PC-3 (cell line): Measurements from ENCODE around the gene NR1I3. TPM values are rescaled to one million over a fixed set of nuclear protein-coding genes. Genes with fewer than 3 reads are reported as not detected.
"Not testable (repeated sequence)": the region's sequence is repeated elsewhere in the genome, so short reads cannot be mapped to it uniquely, and the experiment has no call there.

Source experiments
- ATAC-seq: fragments of 200-7000 bp; cut with Tn5 transposase; 2 replicates; pipeline ENCODE4 v1.9.1; 2020; ENCODE audit warnings: mild to moderate bottlenecking, moderate library complexity
- BruUV-seq: library from RNA; stranded (reverse); fragments of 400-500 nt; replicated peaks from 2 replicates; lab custom pipeline; 2021; lab: Mats Ljungman, UMichigan
- CTCF ChIA-PET: fragments of 300-600 bp; sonication (Branson Sonifier 250); formaldehyde crosslinking; loops from one replicate; lab custom pipeline; 2022; ENCODE audit warnings: antibody characterized with exemption; lab: Charles Lee
- POLR2A ChIA-PET: fragments of 300-600 bp; sonication (Branson Sonifier 250); formaldehyde crosslinking; loops from one replicate; lab custom pipeline; 2022; ENCODE audit warnings: antibody characterized with exemption; ENCODE audit not compliant: unreplicated experiment; lab: Charles Lee
- DNase-seq: peaks from one replicate; pipeline ENCODE4 v3.0.0-alpha.2; 2015
- H2AFZ ChIP-seq: fragments of 300-600 bp; sonication (generic); 2 replicates; pipeline ENCODE4 v1.6.0; 2016; ENCODE audit warnings: antibody characterized with exemption, low read length
- H3F3A ChIP-seq: fragments of 300-600 bp; sonication (generic); one replicate; pipeline ENCODE4 v1.6.0; 2017; ENCODE audit warnings: antibody characterized with exemption, low read length, control low read depth, mild to moderate bottlenecking; ENCODE audit not compliant: unreplicated experiment
- H3K27ac ChIP-seq: fragments of 300-600 bp; sonication (generic); 2 replicates; pipeline ENCODE4 v1.5.1; 2016; ENCODE audit warnings: mild to moderate bottlenecking, low read length
- H3K27me3 ChIP-seq: fragments of 300-600 bp; sonication (generic); 2 replicates; pipeline ENCODE4 v1.6.1; 2016; ENCODE audit warnings: low read length, mixed read lengths
- H3K36me3 ChIP-seq: fragments of 300-600 bp; sonication (generic); 2 replicates; pipeline ENCODE4 v1.6.1; 2016; ENCODE audit warnings: low read depth, mixed run types, low read length, mixed read lengths
- H3K4me1 ChIP-seq: fragments of 300-600 bp; sonication (generic); 2 replicates; pipeline ENCODE4 v1.5.1; 2016; ENCODE audit warnings: low read length; ENCODE audit not compliant: insufficient read depth
- H3K4me2 ChIP-seq: fragments of 300-600 bp; sonication (generic); 2 replicates; pipeline ENCODE4 v1.6.0; 2016; ENCODE audit warnings: low read length
- H3K4me3 ChIP-seq: fragments of 300-600 bp; sonication (generic); 2 replicates; pipeline ENCODE4 v1.5.1; 2016; ENCODE audit warnings: mild to moderate bottlenecking, low read length, mixed read lengths
- H3K79me2 ChIP-seq: fragments of 300-600 bp; sonication (generic); 2 replicates; pipeline ENCODE4 v1.6.1; 2017; ENCODE audit warnings: low read length, mixed read lengths
- H3K9ac ChIP-seq: fragments of 300-600 bp; sonication (generic); 2 replicates; pipeline ENCODE4 v1.6.0; 2016; ENCODE audit warnings: mild to moderate bottlenecking, low read length
- H3K9me2 ChIP-seq: fragments of 300-600 bp; sonication (generic); replicated peaks from 2 replicates; pipeline ENCODE4 v1.6.1; 2016; ENCODE audit warnings: mixed run types, low read length, mixed read lengths
- H3K9me3 ChIP-seq: fragments of 300-600 bp; sonication (generic); 2 replicates; pipeline ENCODE4 v1.6.1; 2016; ENCODE audit warnings: low read length, mixed read lengths
- H4K20me1 ChIP-seq: fragments of 300-600 bp; sonication (generic); 2 replicates; pipeline ENCODE4 v1.6.1; 2016; ENCODE audit warnings: low read length, mixed read lengths
- EZH2 ChIP-seq: fragments of 300-600 bp; sonication (generic); IDR thresholded peaks from one replicate; pipeline ENCODE4 v1.6.1; 2017; ENCODE audit warnings: antibody characterized with exemption, mild to moderate bottlenecking, low read length; ENCODE audit not compliant: unreplicated experiment
- EZH2phosphoT487 ChIP-seq: fragments of 300-600 bp; sonication (generic); IDR thresholded peaks from 2 replicates; pipeline ENCODE4 v1.6.1; 2018; ENCODE audit warnings: mild to moderate bottlenecking, antibody characterized with exemption, low read length, borderline replicate concordance
- intact Hi-C: fragments of 100-400 bp; cut with micrococcal nuclease; formaldehyde crosslinking; loops from 2 replicates; pipeline ENCODE4 v1.9.0; 2023
- total RNA-seq: library from RNA; depleted of rRNA; stranded (reverse); fragments of >200 nt; gene quantifications from 2 replicates; pipeline ENCODE4 v1.2.3, GENCODE V29; 2014
- TF ChIP-seq, protein P1 (sequence below): fragments of 300-600 bp; sonication (generic); conservative IDR thresholded peaks from 2 replicates; pipeline ENCODE4 v1.5.1; 2017; ENCODE audit warnings: antibody characterized with exemption, low read depth, mild to moderate bottlenecking, low read length

Gene NR1I3
- total RNA-seq, 1 experiment from 2014 or later, result not detected

DNA sequence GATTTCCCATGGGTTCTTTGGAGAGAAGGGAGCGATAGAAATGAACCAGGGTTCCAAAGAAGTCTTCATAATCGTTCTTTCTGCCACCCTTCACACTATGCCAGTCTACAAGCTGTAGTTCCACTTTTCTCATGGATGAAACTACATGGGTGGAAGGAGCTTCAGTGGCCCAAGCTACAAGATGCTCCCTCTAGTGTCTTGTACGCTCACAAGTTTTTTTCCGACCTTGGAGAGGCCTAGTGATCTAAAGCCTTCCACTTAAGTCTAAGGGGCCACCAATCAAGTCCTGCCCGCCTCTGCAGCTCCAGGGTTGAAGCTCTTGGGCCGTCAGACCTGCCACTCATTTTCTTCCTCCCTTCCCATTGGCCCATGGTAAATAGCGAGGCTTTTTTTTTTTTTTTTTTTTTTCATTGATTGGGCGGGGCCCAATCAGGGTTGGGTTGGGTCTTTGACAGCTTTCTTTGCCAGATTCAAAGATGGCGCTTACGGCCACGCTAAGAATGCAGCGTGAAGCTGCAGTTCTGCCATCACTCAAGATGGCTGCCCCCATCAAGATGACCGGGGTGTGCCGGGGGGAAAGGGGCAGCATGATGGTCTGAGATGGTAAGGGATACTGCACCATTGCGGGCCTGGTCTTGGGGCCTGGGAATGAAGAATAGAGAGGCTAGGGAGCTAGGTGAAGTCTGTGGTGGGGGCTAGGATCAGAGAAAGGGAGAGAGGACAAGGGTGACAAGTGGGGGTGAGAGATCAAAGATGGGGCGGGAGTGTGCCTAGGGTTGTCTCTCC lies 12.3 kb downstream of the NR1I3 start, which contains the start of gene TOMM40L:
Gene TOMM40L (plus strand): TSS at position 527 of the 786 bp plus-strand sequence. CDS start 430 bp downstream, outside the sequence.
- Histone ChIP-seq H3K9ac (peak within 1 kb of the TSS; percentile 80), H3K36me3 (peaks cover 22% of the 10 kb centered on the region), H3K4me1 (peaks cover 26% of the 10 kb centered on the region), H3K4me2 (peak within 1 kb of the TSS; percentile 82), H3K9me2 (no peaks in the 10 kb centered on the region), H3K27ac (peak within 1 kb of the TSS; percentile 33), H2AFZ (peak within 1 kb of the TSS; percentile 85), H3K79me2 (peaks cover 16% of the 10 kb centered on the region), H3K27me3 (no peaks in the 10 kb centered on the region), H3K4me3 (peak within 1 kb of the TSS; percentile 79), H3F3A (no peaks in the 10 kb centered on the region), H3K9me3 (no peaks in the 10 kb centered on the region), H4K20me1 (no peaks in the 10 kb centered on the region)
- no TSS peak for BruUV-seq
- CTCF ChIA-PET, result interaction anchor here (0.6 to 3.0 kb wide), 23 partner anchors 8 to 1276 kb away, joined by 3 to 39 read pairs (median 6); partner anchors contain the start of genes NDUFS2, PPOX and SDHC
- intact Hi-C loops, result loop anchor here (1.0 to 2.0 kb wide), 4 partner anchors 15 to 89 kb away; partner anchors contain the start of genes NDUFS2 and SDHC
- POLR2A ChIA-PET, result interaction anchor here (0.5 to 1.0 kb wide), 8 partner anchors 56 to 1032 kb away, joined by 3 to 7 read pairs (median 5); no protein-coding TSS in a partner anchor
- TF ChIP-seq EZH2phosphoT487 (no peak), EZH2 (no peak)
- TF ChIP-seq, protein P1, sequence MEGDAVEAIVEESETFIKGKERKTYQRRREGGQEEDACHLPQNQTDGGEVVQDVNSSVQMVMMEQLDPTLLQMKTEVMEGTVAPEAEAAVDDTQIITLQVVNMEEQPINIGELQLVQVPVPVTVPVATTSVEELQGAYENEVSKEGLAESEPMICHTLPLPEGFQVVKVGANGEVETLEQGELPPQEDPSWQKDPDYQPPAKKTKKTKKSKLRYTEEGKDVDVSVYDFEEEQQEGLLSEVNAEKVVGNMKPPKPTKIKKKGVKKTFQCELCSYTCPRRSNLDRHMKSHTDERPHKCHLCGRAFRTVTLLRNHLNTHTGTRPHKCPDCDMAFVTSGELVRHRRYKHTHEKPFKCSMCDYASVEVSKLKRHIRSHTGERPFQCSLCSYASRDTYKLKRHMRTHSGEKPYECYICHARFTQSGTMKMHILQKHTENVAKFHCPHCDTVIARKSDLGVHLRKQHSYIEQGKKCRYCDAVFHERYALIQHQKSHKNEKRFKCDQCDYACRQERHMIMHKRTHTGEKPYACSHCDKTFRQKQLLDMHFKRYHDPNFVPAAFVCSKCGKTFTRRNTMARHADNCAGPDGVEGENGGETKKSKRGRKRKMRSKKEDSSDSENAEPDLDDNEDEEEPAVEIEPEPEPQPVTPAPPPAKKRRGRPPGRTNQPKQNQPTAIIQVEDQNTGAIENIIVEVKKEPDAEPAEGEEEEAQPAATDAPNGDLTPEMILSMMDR, result peak; percentile 75
- ATAC-seq, result peak; percentile 89
- peak; percentile 100 for DNase-seq

DNA sequence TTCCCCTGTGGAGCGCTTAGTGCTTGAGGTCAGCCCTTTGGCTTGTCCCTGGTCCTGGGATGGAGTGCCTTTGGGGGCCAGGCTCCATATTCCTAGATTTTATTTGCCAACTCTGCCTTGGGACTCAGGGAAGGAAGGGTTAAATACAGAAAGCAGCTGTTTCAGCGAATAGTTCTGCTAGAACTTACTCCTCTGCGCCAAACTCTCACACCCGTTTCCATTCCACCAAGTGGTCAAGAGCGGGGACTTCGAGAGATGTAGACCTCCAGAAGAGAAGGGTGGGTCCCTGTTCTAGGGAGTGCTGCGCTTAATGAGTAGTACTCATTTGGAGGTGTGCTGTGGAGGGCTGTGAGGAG lies 12.8 kb downstream of the NR1I3 start:
- H2AFZ ChIP-seq, result peak overlapping the region; percentile 70
- H3K79me2 ChIP-seq, result peaks cover 16% of the 10 kb centered on the region
- TF ChIP-seq EZH2phosphoT487 (no peak), EZH2 (no peak)
- TF ChIP-seq, protein P1, result no peak
- H4K20me1 ChIP-seq, result no peaks in the 10 kb centered on the region
- ChIA-PET POLR2A (interaction anchor here (0.5 to 1.0 kb wide), 6 partner anchors 56 to 175 kb away, joined by 3 to 6 read pairs (median 4); no protein-coding TSS in a partner anchor), CTCF (interaction anchor here (0.6 to 3.0 kb wide), 19 partner anchors 8 to 501 kb away, joined by 3 to 39 read pairs (median 9); partner anchors contain the start of genes NDUFS2, PPOX and SDHC)
- no TSS peak for BruUV-seq
- H3K4me2 ChIP-seq, result peak overlapping the region; percentile 38
- no peaks in the 10 kb centered on the region for H3K27me3 ChIP-seq
- no peaks in the 10 kb centered on the region for H3F3A ChIP-seq
- H3K36me3 ChIP-seq, result peaks cover 20% of the 10 kb centered on the region
- H3K4me1 ChIP-seq, result peaks cover 26% of the 10 kb centered on the region
- intact Hi-C loops, result loop anchor here (1.0 kb wide), 3 partner anchors 15 to 33 kb away; partner anchors contain the start of gene NDUFS2
- DNase-seq (no peak), ATAC-seq (no peak; the same call in 1 of the 2 replicates)
- H3K9me3 ChIP-seq, result no peaks in the 10 kb centered on the region
- H3K4me3 ChIP-seq, result no peak overlapping the region
- no peak overlapping the region for H3K9ac ChIP-seq
- H3K9me2 ChIP-seq, result no peaks in the 10 kb centered on the region
- no peak overlapping the region for H3K27ac ChIP-seq

DNA sequence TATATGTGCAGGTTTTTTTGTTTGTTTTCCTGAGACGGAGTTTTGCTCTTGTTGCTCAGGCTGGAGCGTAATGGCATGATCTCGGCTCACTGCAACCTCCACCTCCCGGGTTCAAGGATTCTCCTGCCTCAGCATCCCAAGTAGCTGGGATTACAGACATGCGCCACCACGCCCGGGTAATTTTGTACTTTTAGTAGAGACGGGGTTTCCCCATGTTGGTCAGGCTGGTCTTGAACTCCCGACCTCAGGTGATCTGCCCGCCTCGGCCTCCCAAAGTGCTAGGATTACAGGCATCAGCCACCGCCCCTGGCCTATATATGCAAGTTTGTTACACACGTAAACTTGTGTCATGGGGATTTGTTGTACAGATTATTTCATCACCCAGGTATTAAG lies 13.3 kb downstream of the NR1I3 start:
- H3K9ac ChIP-seq, H3K9me2 ChIP-seq, BruUV-seq, H4K20me1 ChIP-seq, ATAC-seq, CTCF ChIA-PET, H3F3A ChIP-seq, H3K9me3 ChIP-seq, POLR2A ChIA-PET, H3K4me3 ChIP-seq, H3K27me3 ChIP-seq, H3K27ac ChIP-seq, H3K4me2 ChIP-seq, DNase-seq, H2AFZ ChIP-seq: not testable (repeated sequence)
- Histone ChIP-seq H3K4me1 (peaks cover 26% of the 10 kb centered on the region), H3K36me3 (peaks cover 15% of the 10 kb centered on the region), H3K79me2 (peaks cover 16% of the 10 kb centered on the region)
- intact Hi-C loops, result loop anchor here (1.0 kb wide), 3 partner anchors 14 to 32 kb away; partner anchors contain the start of gene NDUFS2
